ENCODE data around the gene ABCF2.

Gene ABCF2

DNA sequence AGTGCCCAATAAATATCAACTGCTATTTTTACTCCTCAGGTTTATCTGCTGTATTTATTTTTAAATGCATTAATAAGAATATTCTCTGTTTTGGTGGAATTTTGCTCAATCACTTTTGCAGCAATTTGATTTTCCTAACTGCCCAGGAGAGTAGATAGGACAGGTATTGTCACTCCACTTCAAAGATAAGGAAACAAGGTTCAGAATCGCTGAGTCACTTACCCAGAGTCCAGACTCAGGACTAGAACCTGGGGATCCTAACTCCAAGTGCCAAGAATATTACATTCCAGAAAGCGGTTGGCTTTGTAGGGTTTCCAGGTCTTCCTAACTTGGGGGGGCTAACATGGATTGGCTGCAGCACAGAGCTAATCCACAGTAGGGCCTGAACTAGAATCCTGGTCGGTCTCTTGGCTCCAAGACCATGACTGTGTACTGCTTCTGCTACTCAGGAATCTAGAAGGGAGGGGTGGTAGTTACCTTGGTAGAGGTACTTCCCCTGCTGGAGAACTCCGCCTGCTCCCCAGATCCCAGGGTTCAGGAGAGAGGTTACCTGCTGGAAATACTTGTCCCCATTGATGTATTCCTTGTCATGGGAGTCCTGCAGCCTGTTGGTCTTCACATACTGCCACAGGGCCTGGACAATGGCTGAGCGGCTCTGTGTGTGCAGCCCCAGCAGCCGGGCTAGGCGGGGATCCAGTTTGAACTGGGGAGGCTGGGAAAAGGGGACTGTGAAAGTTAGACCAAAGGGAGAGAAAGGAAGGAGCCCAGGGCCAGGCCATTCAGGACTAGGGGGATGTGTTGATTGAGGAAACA is 14.1 kb upstream of the ABCF2 start:
- no peak for DNase-seq

DNA sequence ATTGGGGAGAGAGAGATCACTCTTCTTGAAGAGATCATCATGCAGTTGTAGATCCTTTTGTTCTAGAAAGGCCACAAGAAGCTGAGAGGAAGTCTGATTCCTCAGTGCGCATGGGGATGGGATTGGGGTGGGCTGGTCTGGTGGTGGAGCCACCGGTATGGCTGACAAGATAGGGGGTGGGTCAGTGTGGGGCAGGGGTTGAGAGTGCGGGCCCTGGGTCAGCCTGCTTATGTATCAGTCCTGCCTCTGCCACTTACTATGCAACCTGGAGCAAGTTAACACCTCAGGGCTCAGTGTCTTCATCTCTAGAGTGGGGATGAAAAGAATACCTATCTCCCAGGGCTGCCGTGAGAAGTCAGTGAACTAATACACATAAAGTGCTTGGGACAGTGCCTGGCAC is 13.5 kb upstream of the ABCF2 start:
- no peak for DNase-seq

DNA sequence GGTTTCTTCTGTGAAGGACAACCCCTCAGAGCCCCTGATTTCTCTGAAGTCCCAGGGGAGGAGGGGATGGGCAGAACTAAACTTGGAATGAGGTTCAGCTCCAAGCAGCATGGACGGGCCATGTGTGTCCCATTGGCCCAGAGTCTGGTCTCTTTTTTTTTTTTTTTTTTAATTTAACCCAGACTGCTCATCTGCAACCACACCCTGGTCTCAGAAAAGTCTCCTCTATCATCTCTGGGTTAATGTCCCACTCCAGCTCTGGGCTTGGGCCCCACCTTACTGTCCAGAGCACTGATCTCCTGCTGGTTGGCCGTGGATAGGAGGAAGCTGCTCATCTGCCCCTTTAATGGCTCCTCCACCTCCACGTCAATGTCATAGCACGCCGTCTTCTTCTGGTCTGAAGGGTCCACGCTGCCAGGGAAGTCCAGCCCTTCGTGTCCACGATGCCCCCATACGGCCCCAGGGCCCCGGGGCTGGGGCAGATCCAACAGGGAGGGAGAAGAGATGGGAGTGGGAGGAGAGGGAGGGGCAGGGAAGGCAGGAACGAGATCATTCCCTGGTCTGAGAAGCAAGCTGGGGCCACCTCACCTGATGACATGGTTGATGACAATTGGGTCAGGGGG is 12.9 kb upstream of the ABCF2 start:
- no peak for DNase-seq

DNA sequence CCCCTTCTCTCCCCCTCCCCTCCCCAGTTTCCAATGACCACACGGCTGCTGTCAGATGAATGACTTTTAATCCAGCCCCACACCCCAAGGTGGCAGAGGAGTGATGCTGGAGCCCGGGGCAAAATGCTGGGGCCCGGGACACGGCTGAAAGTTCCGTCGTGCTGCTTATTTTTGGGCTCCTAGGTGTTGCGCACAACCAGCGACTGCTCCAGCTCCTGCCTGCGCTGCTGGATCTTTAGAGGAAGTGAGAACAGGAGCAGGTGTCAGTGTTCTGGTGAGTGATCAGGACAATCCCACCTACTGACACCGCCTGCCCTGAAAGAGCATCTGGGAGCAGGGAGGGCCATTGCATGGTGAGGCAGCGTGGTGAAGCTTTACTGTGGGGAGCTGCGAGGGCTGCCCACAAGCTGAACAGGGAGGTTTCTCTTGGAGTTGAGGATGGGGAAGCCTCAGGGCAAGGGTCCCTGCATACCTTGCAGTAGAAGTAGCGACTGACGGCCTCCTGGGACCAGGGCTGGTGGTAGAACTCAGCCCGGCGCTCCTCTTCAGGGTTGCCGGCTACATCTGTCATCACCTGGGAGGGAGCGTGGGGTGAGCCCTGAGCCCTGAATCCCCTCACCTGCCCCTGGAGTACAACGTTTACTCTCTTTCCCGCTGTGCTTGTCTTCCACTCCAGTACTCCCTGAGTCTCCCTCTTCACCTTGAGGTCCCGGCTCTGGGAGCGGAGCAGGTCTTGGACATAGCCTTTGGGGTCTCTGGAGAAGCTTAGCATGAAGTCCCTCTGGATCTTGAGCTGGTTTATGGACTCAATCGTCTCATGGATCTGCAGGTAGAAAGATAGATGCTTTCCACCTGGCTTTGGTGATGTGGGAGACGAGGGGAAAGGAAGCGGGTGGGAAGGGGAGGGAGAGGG is 12.2 kb upstream of the ABCF2 start:
- DNase-seq: no peak

DNA sequence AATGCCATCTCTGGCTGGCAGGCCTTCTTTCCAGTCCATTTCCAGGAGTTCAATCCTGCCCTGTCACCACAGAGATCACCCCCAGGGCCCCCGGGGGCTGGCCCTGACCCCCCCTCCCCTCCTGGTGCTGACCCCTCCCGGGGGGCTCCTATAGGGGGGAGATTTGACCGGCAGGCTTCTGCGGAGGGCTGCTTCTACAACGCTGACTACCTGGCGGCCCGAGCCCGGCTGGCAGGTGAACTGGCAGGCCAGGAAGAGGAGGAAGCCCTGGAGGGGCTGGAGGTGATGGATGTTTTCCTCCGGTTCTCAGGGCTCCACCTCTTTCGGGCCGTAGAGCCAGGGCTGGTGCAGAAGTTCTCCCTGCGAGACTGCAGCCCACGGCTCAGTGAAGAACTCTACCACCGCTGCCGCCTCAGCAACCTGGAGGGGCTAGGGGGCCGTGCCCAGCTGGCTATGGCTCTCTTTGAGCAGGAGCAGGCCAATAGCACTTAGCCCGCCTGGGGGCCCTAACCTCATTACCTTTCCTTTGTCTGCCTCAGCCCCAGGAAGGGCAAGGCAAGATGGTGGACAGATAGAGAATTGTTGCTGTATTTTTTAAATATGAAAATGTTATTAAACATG is 11.3 kb upstream of the ABCF2 start:
- DNase-seq: no peak

DNA sequence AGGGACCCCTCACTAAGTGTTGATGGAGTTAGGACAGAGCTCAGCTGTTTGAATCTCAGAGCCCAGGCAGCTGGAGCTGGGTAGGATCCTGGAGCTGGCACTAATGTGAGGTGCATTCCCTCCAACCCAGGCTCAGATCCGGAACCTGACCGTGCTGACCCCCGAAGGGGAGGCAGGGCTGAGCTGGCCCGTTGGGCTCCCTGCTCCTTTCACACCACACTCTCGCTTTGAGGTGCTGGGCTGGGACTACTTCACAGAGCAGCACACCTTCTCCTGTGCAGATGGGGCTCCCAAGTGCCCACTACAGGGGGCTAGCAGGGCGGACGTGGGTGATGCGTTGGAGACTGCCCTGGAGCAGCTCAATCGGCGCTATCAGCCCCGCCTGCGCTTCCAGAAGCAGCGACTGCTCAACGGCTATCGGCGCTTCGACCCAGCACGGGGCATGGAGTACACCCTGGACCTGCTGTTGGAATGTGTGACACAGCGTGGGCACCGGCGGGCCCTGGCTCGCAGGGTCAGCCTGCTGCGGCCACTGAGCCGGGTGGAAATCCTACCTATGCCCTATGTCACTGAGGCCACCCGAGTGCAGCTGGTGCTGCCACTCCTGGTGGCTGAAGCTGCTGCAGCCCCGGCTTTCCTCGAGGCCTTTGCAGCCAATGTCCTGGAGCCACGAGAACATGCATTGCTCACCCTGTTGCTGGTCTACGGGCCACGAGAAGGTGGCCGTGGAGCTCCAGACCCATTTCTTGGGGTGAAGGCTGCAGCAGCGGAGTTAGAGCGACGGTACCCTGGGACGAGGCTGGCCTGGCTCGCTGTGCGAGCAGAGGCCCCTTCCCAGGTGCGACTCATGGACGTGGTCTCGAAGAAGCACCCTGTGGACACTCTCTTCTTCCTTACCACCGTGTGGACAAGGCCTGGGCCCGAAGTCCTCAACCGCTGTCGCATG is 10.5 kb upstream of the ABCF2 start:
- DNase-seq: no peak

DNA sequence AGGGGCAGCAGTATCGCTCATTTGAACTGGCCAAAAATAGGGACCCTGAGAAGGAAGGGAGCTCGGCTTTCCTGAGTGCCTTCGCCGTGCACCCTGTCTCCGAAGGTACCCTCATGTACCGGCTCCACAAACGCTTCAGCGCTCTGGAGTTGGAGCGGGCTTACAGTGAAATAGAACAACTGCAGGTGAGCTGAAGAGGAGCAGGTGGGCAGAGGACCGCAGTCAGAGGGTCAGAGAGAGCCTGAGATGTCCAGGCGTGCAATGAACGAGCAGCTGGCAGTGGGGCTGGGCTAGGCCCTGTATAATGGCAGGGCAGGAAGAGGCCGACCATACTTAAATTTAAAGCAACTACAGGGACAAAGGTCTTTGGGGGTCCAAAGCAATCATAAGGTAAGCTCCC is 9.4 kb upstream of the ABCF2 start:
- DNase-seq: no peak

DNA sequence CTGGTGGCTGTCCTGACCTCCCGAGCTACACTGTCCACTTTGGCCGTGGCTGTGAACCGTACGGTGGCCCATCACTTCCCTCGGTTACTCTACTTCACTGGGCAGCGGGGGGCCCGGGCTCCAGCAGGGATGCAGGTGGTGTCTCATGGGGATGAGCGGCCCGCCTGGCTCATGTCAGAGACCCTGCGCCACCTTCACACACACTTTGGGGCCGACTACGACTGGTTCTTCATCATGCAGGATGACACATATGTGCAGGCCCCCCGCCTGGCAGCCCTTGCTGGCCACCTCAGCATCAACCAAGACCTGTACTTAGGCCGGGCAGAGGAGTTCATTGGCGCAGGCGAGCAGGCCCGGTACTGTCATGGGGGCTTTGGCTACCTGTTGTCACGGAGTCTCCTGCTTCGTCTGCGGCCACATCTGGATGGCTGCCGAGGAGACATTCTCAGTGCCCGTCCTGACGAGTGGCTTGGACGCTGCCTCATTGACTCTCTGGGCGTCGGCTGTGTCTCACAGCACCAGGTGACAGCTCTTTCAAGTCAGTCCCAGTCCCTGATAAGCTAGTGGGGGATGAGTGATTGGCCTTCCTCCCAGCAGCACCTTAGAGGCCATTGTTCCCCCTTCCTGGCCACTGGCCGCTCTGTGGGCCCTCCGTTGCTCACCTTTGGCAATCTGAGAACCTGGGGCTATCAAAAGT is 8.2 kb upstream of the ABCF2 start:
- no peak for DNase-seq

DNA sequence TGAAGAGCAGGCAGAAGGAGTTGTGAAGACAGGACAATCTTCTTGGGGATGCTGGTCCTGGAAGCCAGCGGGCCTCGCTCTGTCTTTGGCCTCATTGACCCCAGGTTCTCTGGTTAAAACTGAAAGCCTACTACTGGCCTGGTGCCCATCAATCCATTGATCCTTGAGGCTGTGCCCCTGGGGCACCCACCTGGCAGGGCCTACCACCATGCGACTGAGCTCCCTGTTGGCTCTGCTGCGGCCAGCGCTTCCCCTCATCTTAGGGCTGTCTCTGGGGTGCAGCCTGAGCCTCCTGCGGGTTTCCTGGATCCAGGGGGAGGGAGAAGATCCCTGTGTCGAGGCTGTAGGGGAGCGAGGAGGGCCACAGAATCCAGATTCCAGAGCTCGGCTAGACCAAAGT is 6.8 kb upstream of the ABCF2 start:
- no peak for DNase-seq

DNA sequence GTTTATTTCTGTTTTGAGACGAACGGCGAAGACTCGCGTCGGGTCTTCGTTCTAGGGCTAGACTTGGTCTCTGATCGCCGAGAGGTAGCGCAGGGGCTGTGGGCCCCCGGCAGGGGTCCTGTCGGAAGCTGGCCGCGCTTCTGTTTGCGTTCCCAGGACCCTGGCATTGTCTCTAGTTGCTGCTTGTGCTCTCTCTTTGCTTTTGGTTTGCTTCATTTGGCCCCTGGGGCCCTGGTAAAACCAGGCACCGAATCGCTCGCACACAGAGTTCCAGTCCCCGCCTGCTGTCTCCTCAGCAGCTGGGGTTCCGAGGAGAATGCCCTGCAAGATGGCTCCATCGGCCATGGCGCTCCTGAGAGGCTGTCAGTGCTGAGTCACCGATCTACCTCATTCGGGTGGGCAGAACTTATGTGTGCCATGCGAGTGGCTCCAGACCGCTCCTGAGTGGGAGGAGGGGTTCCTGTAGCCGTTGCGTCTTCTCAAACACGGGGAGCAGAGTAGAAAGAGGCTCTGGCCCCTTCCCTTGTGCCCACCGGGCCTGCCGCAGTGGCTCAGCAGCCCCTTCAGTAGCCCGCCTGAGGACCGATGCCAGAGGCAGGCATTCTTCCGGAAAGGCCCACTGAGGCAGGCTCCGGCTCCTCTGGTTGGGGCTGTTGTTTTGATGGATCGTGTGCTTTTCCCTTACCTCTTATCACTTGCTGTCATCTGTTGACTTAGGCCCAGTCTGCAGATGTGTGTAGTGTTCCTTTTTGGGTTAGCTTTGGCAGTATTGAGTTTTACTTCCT is 6.1 kb upstream of the ABCF2 start:
- DNase-seq: peak; percentile 86

DNA sequence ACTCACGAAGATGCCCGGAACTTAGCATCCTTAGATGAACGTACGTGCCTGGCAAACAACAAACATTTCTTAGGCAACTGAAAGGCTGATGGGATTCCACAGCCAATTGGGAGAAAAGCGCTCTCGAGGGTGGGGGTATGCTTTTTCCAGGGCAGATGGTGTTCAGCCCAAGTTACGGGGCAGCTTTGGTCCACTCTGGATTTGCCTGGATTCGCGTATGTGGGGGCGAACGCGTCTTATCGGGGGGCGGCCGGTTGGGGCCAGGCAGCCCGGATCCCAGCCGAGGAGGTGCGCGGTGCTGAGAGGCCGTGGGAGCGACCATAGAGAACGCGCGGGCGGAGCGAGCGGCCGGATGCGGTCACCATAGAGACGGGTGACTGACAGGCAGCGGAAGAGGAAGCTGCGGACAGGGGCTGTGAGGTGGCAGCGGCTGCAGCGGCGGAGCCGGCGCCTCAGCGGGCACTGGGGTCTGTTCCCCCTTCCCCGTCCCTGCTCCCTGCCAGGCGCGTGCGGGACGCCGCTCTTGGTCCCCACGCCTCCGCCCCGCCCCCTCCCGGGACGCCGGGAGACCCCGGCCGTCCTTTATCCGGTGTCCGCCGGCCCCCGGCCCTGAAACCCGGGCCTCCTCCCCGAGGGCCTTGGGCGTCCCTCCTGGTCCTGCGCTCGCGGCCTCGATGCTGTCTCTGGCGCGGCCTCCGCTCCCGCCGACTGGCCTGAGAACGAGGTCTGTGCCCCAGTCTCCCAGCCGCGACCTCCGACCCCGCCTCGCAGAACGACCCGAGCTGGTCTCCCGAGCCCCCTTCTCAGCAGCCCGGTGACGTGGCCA is 5.3 kb upstream of the ABCF2 start, which contains the start of gene CHPF2:
Gene CHPF2, plus strand, starts transcription at position 393 of the 826 bp plus-strand sequence. CDS start 1,529 bp downstream, outside the sequence.
- peak; percentile 89 to 93 for DNase-seq

DNA sequence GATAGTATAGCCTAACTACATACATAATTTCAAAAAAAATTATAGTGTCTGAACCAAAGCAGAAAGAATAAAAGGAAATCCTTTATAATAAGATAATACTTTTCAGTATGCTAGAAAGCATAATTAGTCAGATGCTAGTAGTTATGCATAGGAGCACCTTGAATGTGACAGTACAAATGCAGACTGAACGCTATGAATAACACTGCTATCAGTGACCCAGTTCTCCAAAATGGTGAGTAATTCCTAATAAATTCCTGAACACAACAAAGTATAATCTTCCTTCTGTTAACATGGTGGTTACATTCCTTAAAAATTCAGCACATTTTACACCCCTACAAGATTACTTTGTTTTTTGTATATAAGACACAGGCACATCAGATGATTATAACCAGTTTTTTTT is 4.1 kb upstream of the ABCF2 start:
- DNase-seq: no peak

DNA sequence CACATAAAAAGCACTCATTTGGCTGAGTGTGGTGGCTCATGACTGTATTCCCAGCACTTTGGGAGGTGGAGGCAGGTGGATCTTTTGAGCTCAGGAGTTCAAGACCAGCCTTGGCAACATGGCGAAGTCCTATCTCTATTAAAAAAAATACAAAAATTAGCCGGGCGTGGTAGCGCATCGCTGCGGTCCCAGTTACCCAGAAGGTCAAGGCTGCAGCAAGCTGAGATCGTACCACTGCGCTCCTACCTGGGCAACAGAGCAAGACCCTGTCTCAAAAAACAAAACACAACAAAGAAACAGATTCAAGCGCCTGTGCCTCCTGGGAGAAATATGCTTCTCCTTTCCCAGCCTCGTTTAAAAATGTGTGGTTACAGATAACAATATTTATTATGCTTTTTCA is 2.2 kb upstream of the ABCF2 start:
- no peak for DNase-seq

DNA sequence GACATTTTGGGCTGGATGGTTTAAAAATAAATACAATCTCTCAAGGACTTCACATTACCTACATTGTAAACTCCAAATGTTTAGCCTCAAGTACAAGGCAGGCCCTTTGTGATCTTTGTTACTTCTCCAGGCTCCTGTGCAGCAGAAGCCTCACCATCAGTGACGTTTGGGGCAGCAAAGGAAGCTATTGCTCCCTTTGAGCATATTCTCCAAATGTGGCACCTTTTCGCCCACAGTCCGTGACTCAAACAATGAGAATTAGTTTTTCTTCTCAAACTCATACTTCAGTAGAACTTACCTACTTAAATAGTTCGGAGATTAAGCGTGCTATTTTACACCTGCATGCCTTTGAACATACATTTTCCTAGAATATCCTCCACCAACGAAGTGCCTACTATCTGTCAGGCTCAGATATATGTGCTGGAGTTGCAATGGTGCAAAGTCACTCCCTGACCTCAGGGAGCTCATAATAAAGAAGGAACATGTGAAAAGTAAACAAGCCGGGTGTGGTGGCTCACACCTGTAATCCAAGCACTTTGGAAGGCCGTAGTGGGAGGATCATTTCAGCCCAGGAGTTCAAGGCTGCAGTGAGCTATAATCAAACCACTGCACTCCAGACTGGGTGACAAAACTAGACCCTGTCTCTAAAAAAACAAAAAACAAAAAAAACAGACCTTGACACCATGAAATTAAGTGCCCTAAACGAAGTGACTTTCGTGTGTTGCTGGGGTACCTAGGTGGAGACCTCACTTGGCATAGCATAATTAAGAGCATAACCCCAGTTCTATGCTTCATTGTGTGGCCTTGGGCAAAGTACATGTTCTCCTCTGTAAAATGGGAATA is 1.2 kb upstream of the ABCF2 start:
- DNase-seq: no peak

DNA sequence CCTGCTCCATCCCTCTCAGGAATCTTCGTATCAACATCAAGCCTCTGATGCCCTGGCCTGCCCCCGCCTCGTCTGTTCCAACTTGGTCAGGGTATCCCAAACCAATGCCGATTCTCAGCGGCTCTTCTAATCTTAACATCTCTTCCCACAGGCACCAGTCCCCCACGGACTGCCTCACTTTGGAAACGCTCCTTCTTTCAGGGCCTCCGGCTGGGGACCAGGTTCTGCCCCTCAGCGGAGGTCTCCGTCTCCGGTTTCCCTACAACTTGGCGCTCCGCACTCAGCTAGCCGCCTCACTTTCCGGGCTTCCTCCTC is 488 bp downstream of the ABCF2 start:
- no peak for DNase-seq

DNA sequence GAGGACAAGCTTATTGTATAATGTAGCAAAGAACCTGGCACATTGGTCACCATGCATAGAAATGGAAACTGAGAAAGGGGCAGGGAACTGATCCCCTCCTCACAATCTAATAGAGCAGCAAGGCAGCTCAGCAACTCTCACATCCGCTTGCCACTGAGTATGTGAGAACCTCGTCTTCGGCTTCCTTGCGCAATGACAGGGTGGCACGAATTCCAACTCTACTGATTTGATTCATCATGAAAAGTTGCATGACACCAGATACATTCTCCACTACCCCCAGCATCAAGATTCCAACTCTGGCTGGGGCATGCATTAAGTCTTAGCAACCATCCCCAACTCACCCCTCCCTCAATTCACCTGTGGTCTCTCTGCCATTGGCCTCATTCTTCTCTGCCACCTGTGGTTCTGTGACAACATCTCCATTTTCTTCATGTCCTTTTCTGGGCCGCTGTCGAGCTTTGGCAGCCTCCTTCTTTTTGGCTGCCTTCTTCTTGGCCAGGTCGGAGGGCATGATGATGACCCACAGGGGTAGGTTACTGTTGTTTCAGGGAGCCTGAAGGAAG is 976 bp downstream of the ABCF2 start:
- no peak for DNase-seq

DNA sequence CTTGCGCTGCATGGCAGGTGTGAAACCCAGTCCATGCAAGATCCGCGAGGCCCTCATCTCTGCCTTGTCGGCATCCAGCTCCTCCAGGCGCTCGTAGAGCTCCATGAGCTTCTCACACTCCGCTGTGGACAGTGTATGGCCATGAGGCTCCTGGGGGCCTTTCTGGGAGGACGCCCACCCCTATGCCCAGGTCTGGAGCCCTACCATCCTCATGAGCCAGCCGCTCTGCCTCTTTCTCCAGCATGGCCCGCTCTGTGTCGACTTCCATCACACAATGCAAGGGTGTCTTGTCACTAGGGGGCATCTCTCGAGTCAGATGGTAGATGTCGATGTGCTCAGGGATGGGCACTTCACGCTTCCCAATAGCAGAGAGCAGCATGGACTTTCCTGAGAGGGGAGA is 3.3 kb downstream of the ABCF2 start:
- DNase-seq: no peak

DNA sequence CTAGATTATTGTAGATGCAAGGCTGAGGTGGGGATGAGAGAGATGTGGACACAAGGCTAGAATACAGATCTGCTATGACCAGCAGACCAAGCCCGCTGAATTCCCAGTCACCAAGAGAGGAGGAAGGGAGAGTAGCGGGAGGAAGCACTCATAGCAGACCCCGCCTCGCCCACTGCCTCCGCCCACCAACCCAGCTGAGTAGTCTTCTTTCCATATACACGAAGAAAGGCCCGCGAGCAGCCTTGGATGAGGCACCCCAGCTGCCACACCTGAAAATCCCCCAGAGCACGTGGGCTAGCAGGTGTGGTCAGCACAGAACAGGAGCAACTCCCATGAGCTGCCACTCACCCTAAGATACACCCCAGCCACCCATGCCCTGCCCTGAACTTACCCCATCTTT is 8.8 kb downstream of the ABCF2 start:
- no peak for DNase-seq

All from activated T-cell treated with anti-CD3 and anti-CD28 coated beads, Interleukin-2, amount 50 U/mL, for 48 hours (primary cell).